B cell (primary cell): ENCODE measurements around the gene VASN. TPM values are rescaled to one million over a fixed set of nuclear protein-coding genes. Genes with fewer than 3 reads are reported as not detected.

Source experiments
- ATAC-seq: fragments of 200-7000 bp; cut with Tn5 transposase; one replicate; pipeline ENCODE4 v1.10.0; 2021; ENCODE audit warnings: low read depth, mild to moderate bottlenecking, moderate number of reproducible peaks, moderate library complexity
- CTCF ChIA-PET: fragments of 350-600 bp; sonication (Branson Sonifier 250); formaldehyde crosslinking; loops from one replicate; lab custom pipeline; 2021; ENCODE audit warnings: antibody characterized with exemption, inconsistent platforms; lab: Charles Lee
- POLR2A ChIA-PET: fragments of 350-600 bp; sonication (Branson Sonifier 250); formaldehyde crosslinking; loops from one replicate; lab custom pipeline; 2021; ENCODE audit warnings: antibody characterized with exemption; lab: Charles Lee
- DNase-seq: peaks from one replicate; pipeline ENCODE4 v3.0.0; 2013
- H2AFZ ChIP-seq: 2 replicates; pipeline ENCODE4 v1.6.1; 2012; ENCODE audit warnings: mild to moderate bottlenecking, low read depth, low read length; ENCODE audit not compliant: insufficient read depth, poor library complexity, severe bottlenecking
- H3K27ac ChIP-seq, 2 donors: 1 replicate in 1 of 2; 2 replicates in 1 of 2; pipeline ENCODE4 v1.5.1; 2012 to 2013; ENCODE audit warnings: low read length in 2 of 2, mild to moderate bottlenecking in 2 of 2, moderate library complexity in 1 of 2
- H3K27me3 ChIP-seq, 4 experiments: fragments of 200-600 bp in 1 of 4; sonication (generic) in 1 of 4; replicated peaks in 1 of 4; 1 replicate in 2 of 4; 2 replicates in 2 of 4; pipeline versions ENCODE4 v1.6.1 to v1.7.0; 2013 to 2016; ENCODE audit warnings: low read length in 3 of 4, mild to moderate bottlenecking in 2 of 4, mixed read lengths in 1 of 4, moderate library complexity in 1 of 4; ENCODE audit not compliant: insufficient read depth in 4 of 4, control insufficient read depth in 3 of 4; ENCODE audit errors: control extremely low read depth in 1 of 4
- H3K36me3 ChIP-seq, 2 experiments: replicated peaks in 1 of 2; 1 replicate in 1 of 2; 2 replicates in 1 of 2; pipeline versions ENCODE4 v1.6.1 to v1.7.1; 2013; ENCODE audit warnings: low read length in 1 of 2; ENCODE audit not compliant: insufficient read depth in 2 of 2, control insufficient read depth in 1 of 2; ENCODE audit errors: control extremely low read depth in 1 of 2, extremely low read depth in 1 of 2
- H3K4me1 ChIP-seq, 2 donors: fragments of 200-600 bp in 1 of 2; sonication (generic) in 1 of 2; 1 replicate in 1 of 2; 2 replicates in 1 of 2; pipeline versions ENCODE4 v1.5.1 to v1.6.1; 2013 to 2017; ENCODE audit warnings: low read length in 2 of 2; ENCODE audit not compliant: control insufficient read depth in 2 of 2, insufficient read depth in 2 of 2
- H3K4me2 ChIP-seq: replicated peaks from 2 replicates; pipeline ENCODE3; 2012; ENCODE audit warnings: mild to moderate bottlenecking, low read depth, low read length; ENCODE audit not compliant: poor library complexity, severe bottlenecking
- H3K4me3 ChIP-seq, 5 experiments: fragments of 200-600 bp in 1 of 5; sonication (generic) in 1 of 5; 1 replicate in 3 of 5; 2 replicates in 2 of 5; pipeline versions ENCODE4 v1.5.1 to v1.7.0; 2011 to 2016; ENCODE audit warnings: low read length in 4 of 5, mild to moderate bottlenecking in 4 of 5, low read depth in 2 of 5, control low read depth in 1 of 5, moderate library complexity in 1 of 5; ENCODE audit not compliant: insufficient read depth in 1 of 5; ENCODE audit errors: control extremely low read depth in 1 of 5, extremely low read depth in 1 of 5
- H3K79me2 ChIP-seq: fragments of 200-600 bp; sonication (generic); one replicate; pipeline ENCODE4 v1.6.0; 2016; ENCODE audit warnings: low read length; ENCODE audit not compliant: control insufficient read depth, insufficient read depth
- H3K9ac ChIP-seq: fragments of 200-600 bp; sonication (generic); 2 replicates; pipeline ENCODE4 v1.6.1; 2017; ENCODE audit warnings: mild to moderate bottlenecking, low read length, moderate library complexity
- H3K9me3 ChIP-seq, 3 donors: one replicate each; pipeline versions ENCODE4 v1.6.1 to v1.7.1; 2013; ENCODE audit warnings: low read length in 2 of 3; ENCODE audit not compliant: control insufficient read depth in 2 of 3, insufficient read depth in 1 of 3; ENCODE audit errors: control extremely low read depth in 1 of 3
- H4K20me1 ChIP-seq: 2 replicates; pipeline ENCODE4 v1.6.0; 2012; ENCODE audit warnings: mild to moderate bottlenecking, low read length; ENCODE audit not compliant: insufficient read depth, control insufficient read depth, poor library complexity, severe bottlenecking
- H3K27ac Mint-ChIP-seq: one replicate; pipeline ENCODE4 v1.8.0; 2021; ENCODE audit warnings: mixed read lengths
- H3K27me3 Mint-ChIP-seq: one replicate; pipeline ENCODE4 v1.8.0; 2021; ENCODE audit warnings: mixed read lengths
- H3K4me1 Mint-ChIP-seq: one replicate; pipeline ENCODE4 v1.8.0; 2021; ENCODE audit warnings: mixed read lengths
- H3K4me3 Mint-ChIP-seq: one replicate; pipeline ENCODE4 v1.8.0; 2021; ENCODE audit warnings: mixed read lengths
- H3K9me3 Mint-ChIP-seq: one replicate; pipeline ENCODE4 v1.8.0; 2022; ENCODE audit warnings: mixed read lengths; ENCODE audit not compliant: insufficient read depth
- CTCF ChIP-seq: fragments of 200-600 bp; IDR thresholded peaks from one replicate; pipeline ENCODE4 v1.8.0; 2022; ENCODE audit warnings: antibody characterized with exemption, mild to moderate bottlenecking
- EZH2 ChIP-seq: IDR thresholded peaks from 2 replicates; pipeline ENCODE4 v1.6.1; 2012; ENCODE audit warnings: borderline replicate concordance, low read depth, mild to moderate bottlenecking, moderate library complexity, low read length; ENCODE audit not compliant: insufficient read depth, poor library complexity, severe bottlenecking
- WGBS: methylation state at CpG from one replicate; pipeline ENCODE4 v1.1.5; 2013; ENCODE audit warnings: missing lambda C conversion rate; ENCODE audit not compliant: insufficient coverage; 5-methylcytosine and 5-hydroxymethylcytosine counted together
- intact Hi-C: fragments of 100-400 bp; cut with micrococcal nuclease; formaldehyde crosslinking; loops from one replicate; pipeline ENCODE4 v1.10.0; 2022
- polyA plus RNA-seq: library from polyadenylated mRNA; depleted of rRNA; stranded (reverse); fragments of >200 nt; gene quantifications from 2 replicates; pipeline ENCODE4 v1.2.3, GENCODE V29; 2012
- total RNA-seq, 2 donors: library from RNA; stranded (reverse); fragments of 120-200 nt in 1 of 2; gene quantifications; 1 replicate in 1 of 2; 2 replicates in 1 of 2; pipeline versions ENCODE4 v1.2.3 to v1.2.4, GENCODE V29; 2013 to 2022

VASN gene
- total and polyA plus RNA-seq, 2 donors (not counting 1 experiment from before 2014, with no cell fraction given) = 0.57 to 0.76 TPM

DNA sequence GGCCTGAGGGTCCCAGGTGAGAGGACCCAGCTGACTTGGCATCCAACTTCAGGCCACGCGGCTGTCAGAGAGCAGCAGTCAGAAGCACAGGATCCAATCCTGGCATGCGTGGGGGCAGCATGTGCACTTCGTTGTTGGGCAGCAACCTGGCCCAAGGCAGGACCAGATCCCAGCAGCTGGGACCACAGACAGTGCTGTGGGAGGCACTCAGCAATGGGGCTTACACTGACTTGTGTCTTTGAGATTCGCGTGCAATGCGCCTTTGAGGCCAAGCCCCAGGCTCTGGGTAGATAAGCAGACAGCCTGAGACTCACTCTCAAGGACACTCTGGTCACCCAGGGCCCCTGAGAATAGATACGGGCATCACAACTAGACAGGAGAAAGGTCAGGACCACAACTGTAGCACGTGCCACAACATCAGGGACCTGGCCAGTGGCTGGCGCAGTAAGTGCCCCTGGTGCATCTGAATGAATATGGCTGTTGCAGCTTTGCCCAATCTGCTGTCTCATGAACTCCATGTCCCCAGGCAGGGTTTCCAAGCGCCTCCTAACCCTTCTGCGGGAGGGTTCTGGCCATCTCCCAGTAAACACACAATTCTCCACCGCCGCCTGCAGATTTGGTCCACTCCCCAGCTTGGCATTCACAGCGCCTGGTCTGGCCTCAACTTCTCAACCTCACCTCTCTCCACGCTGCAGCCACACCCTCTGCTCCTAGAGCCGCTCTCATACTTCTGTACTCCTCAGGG lies 23.7 kb upstream of the VASN start:
- 96% methylated on average over 17 of the region's 17 CpGs for WGBS
- H3K4me3 Mint-ChIP-seq = peak overlapping the region; percentile 24
- H3K27me3 Mint-ChIP-seq = no peaks in the 10 kb centered on the region
- ChIA-PET CTCF (interaction anchor here (0.6 to 2.0 kb wide), 3 partner anchors 55 to 738 kb away, joined by 3 to 5 read pairs (median 4); no protein-coding TSS in a partner anchor), POLR2A (no interaction called here)
- DNase-seq (no peak), ATAC-seq (no peak)
- no peaks in the 10 kb centered on the region for H3K9me3 Mint-ChIP-seq
- Histone ChIP-seq H3K27me3 (no peaks in the 10 kb centered on the region), H3K79me2 (peaks cover 54% of the 10 kb centered on the region), H4K20me1 (peaks cover 51% of the 10 kb centered on the region), H3K27ac (no peak overlapping the region), H3K4me3 (no peak overlapping the region), H3K9me3 (no peaks in the 10 kb centered on the region), H3K36me3 (peaks cover 0 to 1% of the 10 kb centered on the region in 2 experiments), H3K9ac (no peak overlapping the region), H3K4me1 (peaks cover 9 to 17% of the 10 kb centered on the region in 2 donors), H2AFZ (no peak overlapping the region), H3K4me2 (no peak overlapping the region)
- H3K4me1 Mint-ChIP-seq = peaks cover 24% of the 10 kb centered on the region
- TF ChIP-seq CTCF (no peak), EZH2 (no peak)
- intact Hi-C loops = no loop called here
- no peak overlapping the region for H3K27ac Mint-ChIP-seq

DNA sequence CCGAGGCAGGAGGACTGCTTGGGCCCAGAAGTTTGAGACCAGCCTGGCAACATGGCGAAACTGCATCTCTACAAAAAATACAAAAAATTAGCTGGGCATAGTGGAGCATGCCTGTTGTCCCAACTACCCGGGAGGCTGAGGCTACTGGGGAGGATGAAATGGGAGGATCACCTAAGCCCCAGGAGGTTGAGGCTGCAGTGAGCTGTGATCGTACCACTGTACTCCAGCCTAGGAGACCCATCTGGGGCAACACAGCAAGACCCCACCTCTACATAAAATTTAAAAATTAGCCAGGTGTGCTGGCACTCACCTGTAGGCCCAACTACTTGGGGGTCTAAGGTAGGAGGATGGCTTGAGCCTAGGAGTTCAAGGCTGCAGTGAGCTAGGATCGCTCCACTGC lies 22.3 kb upstream of the VASN start:
- peaks cover 40% of the 10 kb centered on the region for H3K79me2 ChIP-seq
- no peaks in the 10 kb centered on the region for H3K27me3 ChIP-seq
- Mint-ChIP-seq H3K27ac (no peak overlapping the region), H3K9me3 (no peaks in the 10 kb centered on the region), H3K27me3 (no peaks in the 10 kb centered on the region), H3K4me1 (peaks cover 24% of the 10 kb centered on the region), H3K4me3 (no peak overlapping the region)
- no peak overlapping the region for H3K27ac ChIP-seq
- ChIA-PET POLR2A (interaction anchor here (0.6 to 0.7 kb wide), 2 partner anchors 128 to 267 kb away, joined by 3 to 5 read pairs; no protein-coding TSS in a partner anchor), CTCF (interaction anchor here (1.2 to 1.4 kb wide), 2 partner anchors 10 to 607 kb away, joined by 3 read pairs; no protein-coding TSS in a partner anchor)
- intact Hi-C loops = no loop called here
- no peak overlapping the region for H3K9ac ChIP-seq
- H3K9me3 ChIP-seq = no peaks in the 10 kb centered on the region
- TF ChIP-seq EZH2 (no peak), CTCF (no peak)
- peak overlapping the region; percentile 35 for H3K4me2 ChIP-seq
- H3K4me1 ChIP-seq = peaks cover 9 to 17% of the 10 kb centered on the region in 2 donors
- no peak overlapping the region for H3K4me3 ChIP-seq
- no peak for ATAC-seq
- 100% methylated on average over 2 of the region's 5 CpGs for WGBS
- peaks cover 1% of the 10 kb centered on the region in 2 experiments for H3K36me3 ChIP-seq
- no peak overlapping the region for H2AFZ ChIP-seq
- DNase-seq = no peak
- H4K20me1 ChIP-seq = peaks cover 37% of the 10 kb centered on the region
